ENCODE data around the gene MGST2. TPM values are rescaled to one million over a fixed set of nuclear protein-coding genes. Genes with fewer than 3 reads are reported as not detected.

Gene MGST2
- total RNA-seq, 1 experiment from 2014 or later, result 27.5 TPM

DNA sequence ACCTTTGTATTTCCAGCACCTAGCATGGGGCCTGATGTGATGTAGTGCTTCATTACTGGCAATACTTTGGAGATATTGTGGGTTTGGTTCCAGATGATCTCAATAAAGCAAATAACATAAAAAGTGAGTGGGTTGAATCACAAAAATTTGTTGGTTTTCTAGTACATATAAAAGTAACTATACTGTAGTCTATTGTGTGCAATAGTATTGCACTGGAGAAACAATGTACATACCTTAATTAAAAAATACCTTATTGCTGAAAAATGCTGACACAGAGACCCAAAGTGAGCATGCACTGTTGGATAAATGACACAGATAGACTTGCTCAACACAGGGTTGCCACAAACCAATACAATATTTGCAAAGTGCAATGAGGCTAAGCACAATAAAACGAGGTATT lies 17.7 kb upstream of the MGST2 start:
- H3K9me3 Mint-ChIP-seq (ENCODE audit: unreplicated experiment), result no peaks in the 10 kb centered on the region
- BruUV-seq (replicated peaks), result no TSS peak
- CTCF ChIA-PET, result interaction anchor here (24.2 kb wide), 1 partner anchor 47 kb away, joined by 476 read pairs; no protein-coding TSS in a partner anchor
- no peak overlapping the region for H3K4me3 Mint-ChIP-seq (ENCODE audit: unreplicated experiment)
- no peak for DNase-seq (ENCODE audit: unreplicated experiment)
- H3K4me1 Mint-ChIP-seq (ENCODE audit: insufficient read depth, unreplicated experiment), result peaks cover 35% of the 10 kb centered on the region
- intact Hi-C loops (cut with micrococcal nuclease), result loop anchor here (10.0 kb wide), 1 partner anchor 233 kb away; no protein-coding TSS in a partner anchor
- no peaks in the 10 kb centered on the region for H3K27me3 Mint-ChIP-seq (ENCODE audit: insufficient read depth, unreplicated experiment)
- TF ChIP-seq, protein P1, sequence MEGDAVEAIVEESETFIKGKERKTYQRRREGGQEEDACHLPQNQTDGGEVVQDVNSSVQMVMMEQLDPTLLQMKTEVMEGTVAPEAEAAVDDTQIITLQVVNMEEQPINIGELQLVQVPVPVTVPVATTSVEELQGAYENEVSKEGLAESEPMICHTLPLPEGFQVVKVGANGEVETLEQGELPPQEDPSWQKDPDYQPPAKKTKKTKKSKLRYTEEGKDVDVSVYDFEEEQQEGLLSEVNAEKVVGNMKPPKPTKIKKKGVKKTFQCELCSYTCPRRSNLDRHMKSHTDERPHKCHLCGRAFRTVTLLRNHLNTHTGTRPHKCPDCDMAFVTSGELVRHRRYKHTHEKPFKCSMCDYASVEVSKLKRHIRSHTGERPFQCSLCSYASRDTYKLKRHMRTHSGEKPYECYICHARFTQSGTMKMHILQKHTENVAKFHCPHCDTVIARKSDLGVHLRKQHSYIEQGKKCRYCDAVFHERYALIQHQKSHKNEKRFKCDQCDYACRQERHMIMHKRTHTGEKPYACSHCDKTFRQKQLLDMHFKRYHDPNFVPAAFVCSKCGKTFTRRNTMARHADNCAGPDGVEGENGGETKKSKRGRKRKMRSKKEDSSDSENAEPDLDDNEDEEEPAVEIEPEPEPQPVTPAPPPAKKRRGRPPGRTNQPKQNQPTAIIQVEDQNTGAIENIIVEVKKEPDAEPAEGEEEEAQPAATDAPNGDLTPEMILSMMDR (IDR thresholded peaks at IDR 0.05; ENCODE audit: unreplicated experiment), result no peak
- POLR2A ChIA-PET, result no interaction called here
- no peaks in the 10 kb centered on the region for H3K36me3 Mint-ChIP-seq (ENCODE audit: insufficient read depth, unreplicated experiment)
- H3K27ac Mint-ChIP-seq (ENCODE audit: low read depth, unreplicated experiment), result no peak overlapping the region

DNA sequence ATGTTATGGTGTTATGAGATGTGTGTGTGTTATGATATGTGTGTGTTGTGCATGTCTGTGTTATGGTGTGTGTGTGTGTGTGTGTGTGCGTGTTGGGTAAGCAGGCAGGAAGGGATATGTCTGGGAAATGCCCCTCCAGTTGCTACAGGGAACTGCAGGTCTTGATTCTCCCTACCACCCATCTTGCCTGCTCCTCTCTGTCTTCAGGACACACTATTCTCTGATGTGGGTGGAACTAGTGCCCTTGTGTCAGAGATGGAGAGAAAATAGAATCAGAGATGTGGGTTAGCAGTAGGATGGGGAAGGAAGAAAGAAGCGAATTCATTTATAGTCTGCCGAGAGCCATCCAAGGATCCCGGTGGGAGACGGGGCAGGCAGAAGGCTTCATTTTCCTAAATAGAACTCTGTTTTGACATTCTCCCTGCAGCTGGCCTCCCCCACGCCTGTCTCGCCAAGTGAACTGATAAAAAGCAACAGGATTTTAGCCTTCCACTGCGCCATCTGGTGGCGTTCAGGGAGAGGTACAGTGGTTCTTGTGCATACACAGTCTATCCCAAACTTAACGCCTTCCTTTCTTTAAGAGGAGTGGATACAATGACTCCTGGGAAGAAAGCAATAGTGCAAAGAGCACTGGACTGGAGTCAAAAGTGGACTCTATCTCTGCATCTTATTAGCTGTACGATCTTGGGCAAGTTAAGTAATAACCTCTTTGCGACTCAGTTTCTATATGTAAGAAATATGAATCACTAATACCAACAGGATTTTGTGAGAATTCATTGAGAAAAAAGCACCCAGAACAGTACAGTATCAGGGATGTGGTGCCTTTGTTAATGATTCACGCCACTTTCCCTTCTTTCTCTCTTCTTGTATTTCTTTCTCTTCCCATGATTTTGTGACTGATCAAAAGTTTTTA lies 14.1 kb upstream of the MGST2 start:
- intact Hi-C loops (cut with micrococcal nuclease), result loop anchor here (1.0 to 10.0 kb wide), 6 partner anchors 32 to 333 kb away; partner anchors contain the start of gene RAB33B
- peak; percentile 85 for DNase-seq (ENCODE audit: unreplicated experiment)
- ChIA-PET POLR2A (interaction anchor here (0.6 to 1.7 kb wide), 5 partner anchors 14 to 501 kb away, joined by 3 to 6 read pairs (median 3); partner anchors contain the start of gene MGST2), CTCF (interaction anchor here (0.5 to 24.2 kb wide), 48 partner anchors 8 to 1398 kb away, joined by 3 to 476 read pairs (median 4); no protein-coding TSS in a partner anchor)
- H3K9me3 Mint-ChIP-seq (ENCODE audit: unreplicated experiment), result no peaks in the 10 kb centered on the region
- no TSS peak for BruUV-seq (replicated peaks)
- H3K4me3 Mint-ChIP-seq (ENCODE audit: unreplicated experiment), result no peak overlapping the region
- H3K4me1 Mint-ChIP-seq (ENCODE audit: insufficient read depth, unreplicated experiment), result peaks cover 25% of the 10 kb centered on the region
- no peak overlapping the region for H3K27ac Mint-ChIP-seq (ENCODE audit: low read depth, unreplicated experiment)
- no peaks in the 10 kb centered on the region for H3K36me3 Mint-ChIP-seq (ENCODE audit: insufficient read depth, unreplicated experiment)
- H3K27me3 Mint-ChIP-seq (ENCODE audit: insufficient read depth, unreplicated experiment), result no peaks in the 10 kb centered on the region
- TF ChIP-seq, protein P1 (IDR thresholded peaks at IDR 0.05; ENCODE audit: unreplicated experiment), result peak; percentile 77

DNA sequence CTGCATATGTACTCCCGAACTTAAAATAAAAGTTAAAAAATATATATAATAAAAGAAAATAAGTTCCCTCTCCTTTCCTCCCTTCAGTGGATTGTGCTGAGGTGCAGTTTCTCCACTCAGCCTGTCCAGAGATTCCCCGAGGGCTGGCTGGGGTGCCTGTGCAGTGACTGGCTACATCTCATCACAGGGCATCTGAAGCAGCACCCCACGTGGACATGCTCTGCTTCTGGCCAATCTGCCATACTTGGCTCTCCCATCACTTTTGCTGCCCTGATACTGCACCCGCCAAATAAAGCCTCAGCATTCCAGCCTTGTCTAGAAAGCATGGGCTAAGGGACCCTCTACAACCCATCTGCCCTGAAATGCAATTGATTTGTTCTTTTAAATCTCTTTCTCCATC lies 11.1 kb upstream of the MGST2 start:
- Mint-ChIP-seq H3K4me3 (ENCODE audit: unreplicated experiment) (no peak overlapping the region), H3K27ac (ENCODE audit: low read depth, unreplicated experiment) (no peak overlapping the region), H3K36me3 (ENCODE audit: insufficient read depth, unreplicated experiment) (no peaks in the 10 kb centered on the region), H3K27me3 (ENCODE audit: insufficient read depth, unreplicated experiment) (no peaks in the 10 kb centered on the region), H3K9me3 (ENCODE audit: unreplicated experiment) (no peaks in the 10 kb centered on the region), H3K4me1 (ENCODE audit: insufficient read depth, unreplicated experiment) (peaks cover 35% of the 10 kb centered on the region)
- ChIA-PET CTCF (interaction anchor here (0.6 to 24.2 kb wide), 12 partner anchors 8 to 705 kb away, joined by 3 to 476 read pairs (median 16); partner anchors contain the start of gene MGST2), POLR2A (interaction anchor here (0.5 to 1.7 kb wide), 4 partner anchors 97 to 672 kb away, joined by 3 to 5 read pairs (median 4); no protein-coding TSS in a partner anchor)
- TF ChIP-seq, protein P1 (IDR thresholded peaks at IDR 0.05; ENCODE audit: unreplicated experiment), result no peak
- BruUV-seq (replicated peaks), result no TSS peak
- DNase-seq (ENCODE audit: unreplicated experiment), result no peak
- intact Hi-C loops (cut with micrococcal nuclease), result loop anchor here (5.0 to 10.0 kb wide), 2 partner anchors 202 to 330 kb away; partner anchors contain the start of gene RAB33B

DNA sequence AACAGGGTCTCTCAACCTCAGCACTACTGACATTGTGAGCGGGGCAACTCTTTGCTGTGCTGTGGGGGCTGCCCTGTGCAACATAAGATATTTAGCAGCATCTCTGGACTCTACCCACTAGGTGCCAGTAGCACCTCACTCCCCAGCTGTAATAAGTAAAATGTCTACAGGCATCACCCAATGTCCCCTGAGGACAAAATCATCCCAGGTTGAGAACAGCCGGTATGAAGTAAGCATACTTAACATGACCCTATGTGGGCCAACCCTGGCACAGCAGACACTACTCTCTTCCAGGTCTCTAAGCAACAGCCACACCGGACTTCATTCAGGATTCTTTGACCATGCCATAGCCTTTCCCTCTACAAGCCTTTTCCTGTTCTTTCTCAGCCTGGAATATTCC lies 10.5 kb upstream of the MGST2 start:
- H3K27me3 Mint-ChIP-seq (ENCODE audit: insufficient read depth, unreplicated experiment), result no peaks in the 10 kb centered on the region
- peak; percentile 74 for DNase-seq (ENCODE audit: unreplicated experiment)
- no peak overlapping the region for H3K27ac Mint-ChIP-seq (ENCODE audit: low read depth, unreplicated experiment)
- no peaks in the 10 kb centered on the region for H3K9me3 Mint-ChIP-seq (ENCODE audit: unreplicated experiment)
- no peak overlapping the region for H3K4me3 Mint-ChIP-seq (ENCODE audit: unreplicated experiment)
- no peaks in the 10 kb centered on the region for H3K36me3 Mint-ChIP-seq (ENCODE audit: insufficient read depth, unreplicated experiment)
- BruUV-seq (replicated peaks), result no TSS peak
- TF ChIP-seq, protein P1 (IDR thresholded peaks at IDR 0.05; ENCODE audit: unreplicated experiment), result peak; percentile 53
- POLR2A ChIA-PET, result interaction anchor here (0.5 to 1.7 kb wide), 4 partner anchors 98 to 671 kb away, joined by 3 to 5 read pairs (median 4); no protein-coding TSS in a partner anchor
- CTCF ChIA-PET, result interaction anchor here (0.6 to 24.2 kb wide), 26 partner anchors 9 to 1199 kb away, joined by 3 to 476 read pairs (median 4); partner anchors contain the start of gene MGST2
- peaks cover 35% of the 10 kb centered on the region for H3K4me1 Mint-ChIP-seq (ENCODE audit: insufficient read depth, unreplicated experiment)
- intact Hi-C loops (cut with micrococcal nuclease), result loop anchor here (1.0 to 10.0 kb wide), 5 partner anchors 330 to 957 kb away; no protein-coding TSS in a partner anchor
